Adipose tissue (tissue), 3 donors: ENCODE results near the gene NRAP. TPM values are rescaled to one million over a fixed set of nuclear protein-coding genes. Genes with fewer than 3 reads are reported as not detected.

Source experiments
- H3K27ac ChIP-seq: one replicate; pipeline ENCODE4 v1.5.1; 2013; ENCODE audit warnings: low read depth, low read length
- WGBS, 3 donors: extraction: QIAGEN DNeasy Blood & Tissue Kit; methylation state at CpG; one replicate each; pipeline ENCODE4 v1.1.7; 2013; 5-methylcytosine and 5-hydroxymethylcytosine counted together
- polyA plus RNA-seq, 3 donors: library from polyadenylated mRNA; stranded (reverse); fragments of 200-250 nt; gene quantifications; one replicate each; pipeline ENCODE4 v1.2.3, GENCODE V29; 2013
- donor health status: healthy with polysubstance abuse.
- donor health status: Bipolar disorder and iron deficiency.
- donor health status: healthy.

The NRAP gene
- polyA plus RNA-seq, 3 donors, result 0.04 to 0.22 (median 0.07) TPM

GRCh38 chr10:113581092-113581491 is 82.7 kb downstream of the NRAP start:
- WGBS, 3 donors, result 71 to 91% (median 80%) methylated on average over 1 of the region's 1 CpG

GRCh38 chr10:113578773-113579172 is 85.1 kb downstream of the NRAP start:
- no peak overlapping the region for H3K27ac ChIP-seq
- WGBS, 3 donors, result 76 to 94% (median 94%) methylated on average over 1 of the region's 1 CpG

More at GRCh38 chr10:113581092-113581491, 82.7 kb downstream of the NRAP start:
- no peak overlapping the region for H3K27ac ChIP-seq

GRCh38 chr10:113576852-113577251 is 87.0 kb downstream of the NRAP start:
- H3K27ac ChIP-seq, result no peak overlapping the region
- WGBS, 3 donors, result 61 to 78% (median 71%) methylated on average over 4 of the region's 4 CpGs

GRCh38 chr10:113573368-113573767 is 90.5 kb downstream of the NRAP start:
- WGBS, 3 donors, result 64 to 86% (median 76%) methylated on average over 1 of the region's 1 CpG
- no peak overlapping the region for H3K27ac ChIP-seq

GRCh38 chr10:113572520-113573290 is 91.1 kb downstream of the NRAP start:
- WGBS, 3 donors, result 35 to 46% (median 39%) methylated on average over 11 of the region's 11 CpGs
- no peak overlapping the region for H3K27ac ChIP-seq

- 53 to 71% (median 53%) methylated on average over 8 of the region's 8 CpGs for WGBS, 3 donors
- H3K27ac ChIP-seq, result no peak overlapping the region
Measured at GRCh38 chr10:113569576-113569975, 94.3 kb downstream of the NRAP start.

GRCh38 chr10:113566888-113567287 is 97.0 kb downstream of the NRAP start:
- 70 to 78% (median 71%) methylated on average over 6 of the region's 6 CpGs for WGBS, 3 donors
- H3K27ac ChIP-seq, result no peak overlapping the region

GRCh38 chr10:113565364-113565763 is 98.5 kb downstream of the NRAP start:
- H3K27ac ChIP-seq, result no peak overlapping the region
- 0 to 16% (median 6%) methylated on average over 1 of the region's 1 CpG for WGBS, 3 donors

GRCh38 chr10:113563306-113564088 is 100.3 kb downstream of the NRAP start:
- WGBS, 3 donors, result 8 to 10% (median 10%) methylated on average over 18 of the region's 18 CpGs
- no peak overlapping the region for H3K27ac ChIP-seq

GRCh38 chr10:113562704-113563103 is 101.1 kb downstream of the NRAP start:
- H3K27ac ChIP-seq, result no peak overlapping the region
- WGBS, 3 donors, result 80 to 94% (median 90%) methylated on average over 5 of the region's 5 CpGs

- no peak overlapping the region for H3K27ac ChIP-seq
- 79 to 84% (median 82%) methylated on average over 6 of the region's 6 CpGs for WGBS, 3 donors
Measured at GRCh38 chr10:113562069-113562468, 101.8 kb downstream of the NRAP start.

- 80 to 98% (median 93%) methylated on average over 3 of the region's 3 CpGs for WGBS, 3 donors
- no peak overlapping the region for H3K27ac ChIP-seq
Measured at GRCh38 chr10:113561214-113561613, 102.6 kb downstream of the NRAP start.

GRCh38 chr10:113560071-113560470 is 103.8 kb downstream of the NRAP start:
- H3K27ac ChIP-seq, result no peak overlapping the region
- 78 to 94% (median 81%) methylated on average over 5 of the region's 5 CpGs for WGBS, 3 donors

- no peak overlapping the region for H3K27ac ChIP-seq
Measured at GRCh38 chr10:113557903-113558321, 105.9 kb downstream of the NRAP start.

GRCh38 chr10:113557424-113557862 is 106.4 kb downstream of the NRAP start:
- WGBS, 3 donors, result 7 to 47% (median 14%) methylated on average over 8 to 9 of the region's 9 CpGs
- no peak overlapping the region for H3K27ac ChIP-seq

More at GRCh38 chr10:113557903-113558321, 105.9 kb downstream of the NRAP start:
- 49 to 68% (median 59%) methylated on average over 9 of the region's 9 CpGs for WGBS, 3 donors

- 87 to 100% (median 92%) methylated on average over 1 of the region's 1 CpG for WGBS, 3 donors
- no peak overlapping the region for H3K27ac ChIP-seq
Measured at GRCh38 chr10:113555751-113556150, 108.1 kb downstream of the NRAP start.

GRCh38 chr10:113555245-113555644 is 108.6 kb downstream of the NRAP start:
- no peak overlapping the region for H3K27ac ChIP-seq
- WGBS, 3 donors, result 88 to 95% (median 92%) methylated on average over 3 of the region's 3 CpGs

GRCh38 chr10:113554214-113554613 is 109.6 kb downstream of the NRAP start:
- WGBS, 3 donors, result 43 to 87% (median 49%) methylated on average over 5 of the region's 5 CpGs
- no peak overlapping the region for H3K27ac ChIP-seq

- no peak overlapping the region for H3K27ac ChIP-seq
- 81 to 94% (median 92%) methylated on average over 2 of the region's 2 CpGs for WGBS, 3 donors
Measured at GRCh38 chr10:113553149-113553548, 110.7 kb downstream of the NRAP start.
